Measurements from ENCODE around the gene ZMAT1. TPM values are rescaled to one million over a fixed set of nuclear protein-coding genes. Genes with fewer than 3 reads are reported as not detected.
A peak's percentile ranks its signal among the peaks of the same experiment; 100 is the strongest.

Gene ZMAT1
- total RNA-seq, 6 donors from 2014 or later, result 5.2 to 39.8 (median 7.4) TPM

GRCh38 chrX:101957174-101957573, 25.3 kb upstream of the ZMAT1 start:
- Histone ChIP-seq H3K27ac (no peak overlapping the region), H3K4me1 (no peaks in the 10 kb centered on the region), H3K9me3 (peaks cover 0 to 5% (median 0%) of the 10 kb centered on the region in 4 donors), H3K27me3 (no peaks in the 10 kb centered on the region), H3K4me3 (no peak overlapping the region), H3K36me3 (no peaks in the 10 kb centered on the region)
- ATAC-seq (ENCODE audit: low FRiP score in 2 of 2) (no peak), DNase-seq (no peak)
- 83 to 96% methylated on average over 1 of the region's 1 CpG for WGBS, 2 donors
- TF ChIP-seq CTCF (IDR thresholded peaks at IDR 0.05), result no peak
- no peak for TF ChIP-seq EP300 (IDR thresholded peaks at IDR 0.05)
- no peak for TF ChIP-seq POLR2A (IDR thresholded peaks at IDR 0.05)
- no peak for TF ChIP-seq POLR2AphosphoS5 (IDR thresholded peaks at IDR 0.05)

GRCh38 chrX:101956556-101956955, 24.7 kb upstream of the ZMAT1 start:
- Histone ChIP-seq H3K36me3 (no peaks in the 10 kb centered on the region), H3K4me1 (no peaks in the 10 kb centered on the region), H3K9me3 (peaks cover 0 to 5% (median 0%) of the 10 kb centered on the region in 4 donors), H3K4me3 (no peak overlapping the region), H3K27me3 (no peaks in the 10 kb centered on the region), H3K27ac (no peak overlapping the region)
- no peak for DNase-seq
- no peak for TF ChIP-seq CTCF (IDR thresholded peaks at IDR 0.05)
- no peak for TF ChIP-seq POLR2A (IDR thresholded peaks at IDR 0.05)
- TF ChIP-seq EP300 (IDR thresholded peaks at IDR 0.05), result no peak
- TF ChIP-seq POLR2AphosphoS5 (IDR thresholded peaks at IDR 0.05), result no peak
- 31 to 60% methylated on average over 2 of the region's 2 CpGs for WGBS, 2 donors
- ATAC-seq (ENCODE audit: low FRiP score in 2 of 2), result no peak

GRCh38 chrX:101950581-101950980, 18.8 kb upstream of the ZMAT1 start:
- Histone ChIP-seq H3K27me3 (no peaks in the 10 kb centered on the region), H3K4me1 (no peaks in the 10 kb centered on the region), H3K4me3 (no peak overlapping the region), H3K9me3 (peaks cover 0 to 5% (median 0%) of the 10 kb centered on the region in 4 donors), H3K36me3 (no peaks in the 10 kb centered on the region), H3K27ac (no peak overlapping the region)
- TF ChIP-seq POLR2A (IDR thresholded peaks at IDR 0.05), result no peak
- TF ChIP-seq CTCF (IDR thresholded peaks at IDR 0.05), result no peak
- TF ChIP-seq EP300 (IDR thresholded peaks at IDR 0.05), result no peak
- no peak for TF ChIP-seq POLR2AphosphoS5 (IDR thresholded peaks at IDR 0.05)
- no peak for ATAC-seq (ENCODE audit: low FRiP score in 2 of 2)
- DNase-seq, result no peak
- 40 to 78% methylated on average over 1 to 6 of the region's 6 CpGs for WGBS, 2 donors

GRCh38 chrX:101932249-101932570, 383 bp upstream of the ZMAT1 start:
- Histone ChIP-seq H3K4me1 (no peaks in the 10 kb centered on the region), H3K36me3 (no peaks in the 10 kb centered on the region), H3K27ac (peak overlapping the region; percentile 91 to 98 (median 95)), H3K9me3 (no peaks in the 10 kb centered on the region), H3K27me3 (no peaks in the 10 kb centered on the region), H3K4me3 (peak overlapping the region in 3 of 4 donors; percentile 63 to 68 (median 66))
- DNase-seq, result no peak
- ATAC-seq (ENCODE audit: low FRiP score in 2 of 2), result no peak
- TF ChIP-seq POLR2A (IDR thresholded peaks at IDR 0.05) (no peak), EP300 (IDR thresholded peaks at IDR 0.05) (no peak), CTCF (IDR thresholded peaks at IDR 0.05) (no peak)
- 42 to 60% methylated on average over 7 to 8 of the region's 8 CpGs for WGBS, 2 donors

GRCh38 chrX:101931136-101931487, 715 bp downstream of the ZMAT1 start:
- no peaks in the 10 kb centered on the region for H3K9me3 ChIP-seq
- H3K27me3 ChIP-seq, result no peaks in the 10 kb centered on the region
- no peaks in the 10 kb centered on the region for H3K4me1 ChIP-seq
- WGBS, 2 donors, result 1 to 52% methylated on average over 6 of the region's 6 CpGs
- peak overlapping the region; percentile 91 to 98 (median 95) for H3K27ac ChIP-seq
- peak overlapping the region in 3 of 4 donors; percentile 63 to 68 (median 66) for H3K4me3 ChIP-seq
- DNase-seq (no peak), ATAC-seq (ENCODE audit: low FRiP score in 2 of 2) (peak in 1 of 2 donors; percentile 25)
- H3K36me3 ChIP-seq, result no peaks in the 10 kb centered on the region
- TF ChIP-seq POLR2A (IDR thresholded peaks at IDR 0.05) (no peak), CTCF (IDR thresholded peaks at IDR 0.05) (no peak), EP300 (IDR thresholded peaks at IDR 0.05) (no peak), POLR2AphosphoS5 (IDR thresholded peaks at IDR 0.05) (no peak)
